Neural cell (in vitro differentiated cells): Measurements from ENCODE around the gene HSD17B2. TPM values are rescaled to one million over a fixed set of nuclear protein-coding genes. Genes with fewer than 3 reads are reported as not detected.
"Not testable (repeated sequence)": the region's sequence is repeated elsewhere in the genome, so short reads cannot be mapped to it uniquely, and the experiment has no call there.

Experiments used
- H2AFZ ChIP-seq: fragments of 200-600, 300-800 bp; sonication (generic), shearing (Covaris generic); 2 replicates; pipeline ENCODE4 v1.6.0; 2014; ENCODE audit warnings: low read depth, mild to moderate bottlenecking, antibody characterized with exemption, low read length, moderate library complexity
- H3F3A ChIP-seq: fragments of 200-600 bp; shearing (Covaris generic); 2 replicates; pipeline ENCODE4 v1.6.1; 2016; ENCODE audit warnings: mild to moderate bottlenecking, moderate library complexity, mixed read lengths, antibody characterized with exemption, low read length; ENCODE audit not compliant: insufficient read depth, poor library complexity, severe bottlenecking
- H3K27ac ChIP-seq: fragments of 200-600, 300-800 bp; sonication (generic), shearing (Covaris generic); 2 replicates; pipeline ENCODE4 v1.5.1; 2014; ENCODE audit warnings: mild to moderate bottlenecking, low read length, moderate library complexity
- H3K27me3 ChIP-seq: fragments of 300-800, 200-600 bp; sonication (generic), shearing (Covaris generic); 2 replicates; pipeline ENCODE4 v1.6.0; 2014; ENCODE audit warnings: mild to moderate bottlenecking, low read depth, low read length, moderate library complexity; ENCODE audit not compliant: insufficient read depth
- H3K36me3 ChIP-seq: fragments of 300-800, 200-600 bp; sonication (generic), shearing (Covaris generic); 2 replicates; pipeline ENCODE4 v1.5.1; 2014; ENCODE audit warnings: mild to moderate bottlenecking, antibody characterized with exemption, low read length, moderate library complexity; ENCODE audit not compliant: insufficient read depth
- H3K4me2 ChIP-seq: fragments of 300-800, 200-600 bp; sonication (generic), shearing (Covaris generic); 2 replicates; pipeline ENCODE4 v1.6.0; 2014; ENCODE audit warnings: mild to moderate bottlenecking, low read length
- H3K4me3 ChIP-seq: fragments of 300-800, 200-600 bp; sonication (generic), shearing (Covaris generic); 2 replicates; pipeline ENCODE4 v1.5.1; 2014; ENCODE audit warnings: mild to moderate bottlenecking, low read length, moderate library complexity
- H3K79me2 ChIP-seq: fragments of 200-600 bp; shearing (Covaris generic); replicated peaks from 2 replicates; pipeline ENCODE4 v1.6.0; 2014; ENCODE audit warnings: mild to moderate bottlenecking, low read length, moderate library complexity; ENCODE audit not compliant: insufficient read depth
- H3K9ac ChIP-seq: fragments of 300-800, 200-600 bp; sonication (generic), shearing (Covaris generic); 2 replicates; pipeline ENCODE4 v1.6.1; 2016; ENCODE audit warnings: mild to moderate bottlenecking, low read length, mixed read lengths
- H3K9me2 ChIP-seq: fragments of 200-600 bp; shearing (Covaris generic); 2 replicates; pipeline ENCODE4 v1.6.1; 2016; ENCODE audit warnings: mild to moderate bottlenecking, low read length, mixed read lengths; ENCODE audit not compliant: insufficient read depth
- H3K9me3 ChIP-seq: fragments of 200-600, 300-800 bp; sonication (generic), shearing (Covaris generic); 2 replicates; pipeline ENCODE4 v1.6.1; 2016; ENCODE audit warnings: mild to moderate bottlenecking, mixed run types, low read length, moderate library complexity, mixed read lengths
- H4K20me1 ChIP-seq: fragments of 200-600 bp; shearing (Covaris generic); 2 replicates; pipeline ENCODE4 v1.6.1; 2016; ENCODE audit warnings: mild to moderate bottlenecking, mixed run types; ENCODE audit not compliant: insufficient read depth
- CTCF ChIP-seq: fragments of 450-650 bp; IDR thresholded peaks from 2 replicates; pipeline ENCODE4 v1.5.1; 2014; ENCODE audit warnings: antibody characterized with exemption, mild to moderate bottlenecking, moderate library complexity; ENCODE audit not compliant: poor library complexity, severe bottlenecking
- EP300 ChIP-seq: fragments of 450-650 bp; conservative IDR thresholded peaks from 2 replicates; pipeline ENCODE4 v1.6.1; 2014; ENCODE audit warnings: antibody characterized with exemption, mild to moderate bottlenecking, moderate library complexity; ENCODE audit not compliant: poor library complexity, severe bottlenecking
- EZH2 ChIP-seq: fragments of 200-600, 300-800 bp; shearing (Covaris generic), sonication (generic); IDR thresholded peaks from 2 replicates; pipeline ENCODE4 v1.6.1; 2014; ENCODE audit warnings: antibody characterized with exemption, low read length, borderline replicate concordance, mild to moderate bottlenecking; ENCODE audit not compliant: insufficient read depth, poor library complexity, severe bottlenecking
- MXI1 ChIP-seq: fragments of 450-650 bp; conservative IDR thresholded peaks from 2 replicates; pipeline ENCODE4 v1.6.1; 2014; ENCODE audit warnings: antibody characterized with exemption, mild to moderate bottlenecking; ENCODE audit not compliant: poor library complexity, severe bottlenecking
- POLR2AphosphoS5 ChIP-seq: IDR thresholded peaks from 2 replicates; pipeline ENCODE4 v1.6.1; 2012
- RAD21 ChIP-seq: fragments of 450-650 bp; conservative IDR thresholded peaks from 2 replicates; pipeline ENCODE4 v1.6.1; 2014; ENCODE audit warnings: antibody characterized with exemption, mild to moderate bottlenecking, moderate library complexity
- REST ChIP-seq: IDR thresholded peaks from 2 replicates; pipeline ENCODE4 v1.6.1; 2012; ENCODE audit warnings: borderline replicate concordance
- SMC3 ChIP-seq: fragments of 450-650 bp; conservative IDR thresholded peaks from 2 replicates; pipeline ENCODE4 v1.6.1; 2014; ENCODE audit warnings: antibody characterized with exemption, mild to moderate bottlenecking, moderate library complexity; ENCODE audit not compliant: poor library complexity
- TAF1 ChIP-seq: IDR thresholded peaks from 2 replicates; pipeline ENCODE4 v1.6.1; 2012; ENCODE audit warnings: low read depth
- polyA plus RNA-seq: library from polyadenylated mRNA; depleted of rRNA; stranded (reverse); fragments of >200 nt; gene quantifications from 2 replicates; pipeline ENCODE4 v1.2.3, GENCODE V29; 2014

Gene HSD17B2
- polyA plus RNA-seq, 1 donor from 2014 or later = not detected

GRCh38 chr16:82137822-82138167, 102.7 kb downstream of the HSD17B2 start:
- H2AFZ ChIP-seq = no peak overlapping the region
- no peaks in the 10 kb centered on the region for H3K79me2 ChIP-seq
- H3K9ac ChIP-seq = no peak overlapping the region
- no peak overlapping the region for H3K4me3 ChIP-seq
- no peaks in the 10 kb centered on the region for H3K9me3 ChIP-seq
- H3F3A ChIP-seq = no peaks in the 10 kb centered on the region
- no peaks in the 10 kb centered on the region for H4K20me1 ChIP-seq
- no peaks in the 10 kb centered on the region for H3K36me3 ChIP-seq
- no peaks in the 10 kb centered on the region for H3K27me3 ChIP-seq
- TF ChIP-seq POLR2AphosphoS5 (no peak), MXI1 (no peak), TAF1 (no peak), CTCF (no peak), RAD21 (no peak), SMC3 (no peak), EP300 (no peak), EZH2 (no peak), REST (no peak)
- H3K9me2 ChIP-seq = no peaks in the 10 kb centered on the region
- H3K4me2 ChIP-seq = no peak overlapping the region
- H3K27ac ChIP-seq = no peak overlapping the region

- Histone ChIP-seq H3K36me3 (no peaks in the 10 kb centered on the region), H3K79me2 (no peaks in the 10 kb centered on the region), H3K9me2 (no peaks in the 10 kb centered on the region), H4K20me1 (no peaks in the 10 kb centered on the region), H3K9me3 (no peaks in the 10 kb centered on the region), H3F3A (no peaks in the 10 kb centered on the region), H3K4me2 (no peak overlapping the region), H3K9ac (no peak overlapping the region), H3K27ac (no peak overlapping the region), H3K27me3 (no peaks in the 10 kb centered on the region), H2AFZ (no peak overlapping the region), H3K4me3 (no peak overlapping the region)
- no peak for TF ChIP-seq RAD21
- no peak for TF ChIP-seq CTCF
- TF ChIP-seq POLR2AphosphoS5 = no peak
- no peak for TF ChIP-seq REST
- no peak for TF ChIP-seq EP300
- no peak for TF ChIP-seq EZH2
These were observed 103.6 kb downstream of the HSD17B2 start for GRCh38 chr16:82138478-82139285.

GRCh38 chr16:82139286-82139571, 104.2 kb downstream of the HSD17B2 start:
- not testable (repeated sequence) for H3F3A ChIP-seq, H3K36me3 ChIP-seq, H2AFZ ChIP-seq, H3K9me3 ChIP-seq, H3K4me3 ChIP-seq, H3K9me2 ChIP-seq, H4K20me1 ChIP-seq, H3K9ac ChIP-seq, H3K27ac ChIP-seq, H3K79me2 ChIP-seq, H3K4me2 ChIP-seq, H3K27me3 ChIP-seq
